Measurements from ENCODE around the gene KCNJ6. TPM values are rescaled to one million over a fixed set of nuclear protein-coding genes. Genes with fewer than 3 reads are reported as not detected.

The KCNJ6 gene
- total and polyA plus RNA-seq, 10 of the 15 experiments (the other 5 are each of a cell fraction or from before 2014, with no cell fraction given) = 0.03 to 0.07 (median 0.04) TPM; not detected in 7

- BruUV-seq (replicated peaks) = no TSS peak
- ChIA-PET RAD21 (ENCODE audit: unreplicated experiment) (no interaction called here), CTCF (no interaction called here), SMC1A (ENCODE audit: uncharacterized antibody, unreplicated experiment) (no interaction called here), POLR2A (no interaction called here)
- DNase-seq (ENCODE audit: low read depth, low spot score) = no peak
- Histone ChIP-seq H4K20me1 (ENCODE audit: control insufficient read depth, insufficient read depth) (no peaks in the 10 kb centered on the region), H3K36me3 (ENCODE audit: control insufficient read depth in 2 of 2, insufficient read depth in 2 of 2, low read length in 1 of 2) (no peaks in the 10 kb centered on the region), H3K79me2 (ENCODE audit: control insufficient read depth, insufficient read depth, low read length) (no peaks in the 10 kb centered on the region), H3K4me2 (ENCODE audit: control insufficient read depth, insufficient read depth) (no peak overlapping the region), H3K27ac (ENCODE audit: control insufficient read depth, insufficient read depth) (no peak overlapping the region), H3K9ac (ENCODE audit: control insufficient read depth, insufficient read depth, low read length) (no peak overlapping the region), H3K4me3 (no peak overlapping the region), H3K27me3 (replicated peaks in 1 of 2; ENCODE audit: control insufficient read depth in 2 of 2, insufficient read depth in 2 of 2, low read length in 1 of 2) (no peaks in the 10 kb centered on the region; a peak in 2 of 4 replicates), H3K9me3 (replicated peaks; ENCODE audit: control insufficient read depth, insufficient read depth, low read length) (no peaks in the 10 kb centered on the region; the same call in 2 of the 3 replicates), H3K4me1 (ENCODE audit: control insufficient read depth, insufficient read depth, low read length) (no peaks in the 10 kb centered on the region), H2AFZ (ENCODE audit: control insufficient read depth, low read depth, low read length) (no peak overlapping the region)
- ATAC-seq = no peak
- in situ Hi-C loops (cut with MboI) (no loop called here), intact Hi-C loops (cut with micrococcal nuclease; ENCODE audit: unreplicated experiment) (no loop called here)
- TF ChIP-seq MEF2A (IDR thresholded peaks at IDR 0.05; ENCODE audit: insufficient read depth, low read depth, low read length) (no peak), ASH2L (IDR thresholded peaks at IDR 0.05; ENCODE audit: borderline replicate concordance, low read depth) (no peak), MXI1 (IDR thresholded peaks at IDR 0.05; ENCODE audit: low read depth, low read length) (no peak), ZNF24 (IDR thresholded peaks at IDR 0.05) (no peak)
- FAIRE-seq = no peak
Observed at GRCh38 chr21:37605006-37605405, 311.3 kb downstream of the KCNJ6 start.

DNA sequence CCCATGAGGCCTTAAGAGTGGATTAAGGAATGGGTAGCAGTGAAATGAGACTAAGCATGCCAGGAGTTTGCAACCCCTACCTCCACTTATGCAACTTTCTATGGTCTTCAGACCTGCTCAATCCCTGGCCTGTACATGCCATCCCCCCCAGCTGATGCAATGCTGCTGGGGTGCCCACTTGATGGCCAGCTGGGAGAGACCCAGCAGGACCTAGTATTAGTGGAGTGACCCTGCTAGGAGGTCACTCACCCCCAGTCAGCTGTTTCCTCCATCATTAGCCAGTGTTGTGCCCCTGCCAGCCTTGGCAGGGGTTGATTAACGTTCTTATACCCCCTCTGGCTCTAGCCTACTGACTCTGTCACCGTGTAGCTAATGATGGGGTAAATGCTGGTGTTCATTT lies 313.1 kb downstream of the KCNJ6 start:
- Histone ChIP-seq H2AFZ (ENCODE audit: control insufficient read depth, low read depth, low read length) (no peak overlapping the region), H3K9me3 (replicated peaks; ENCODE audit: control insufficient read depth, insufficient read depth, low read length) (no peaks in the 10 kb centered on the region; the same call in 2 of the 3 replicates), H3K27ac (ENCODE audit: control insufficient read depth, insufficient read depth) (no peak overlapping the region), H3K4me1 (ENCODE audit: control insufficient read depth, insufficient read depth, low read length) (no peaks in the 10 kb centered on the region), H3K9ac (ENCODE audit: control insufficient read depth, insufficient read depth, low read length) (no peak overlapping the region), H3K79me2 (ENCODE audit: control insufficient read depth, insufficient read depth, low read length) (no peaks in the 10 kb centered on the region), H4K20me1 (ENCODE audit: control insufficient read depth, insufficient read depth) (no peaks in the 10 kb centered on the region), H3K4me2 (ENCODE audit: control insufficient read depth, insufficient read depth) (no peak overlapping the region), H3K27me3 (replicated peaks in 1 of 2; ENCODE audit: control insufficient read depth in 2 of 2, insufficient read depth in 2 of 2, low read length in 1 of 2) (no peaks in the 10 kb centered on the region; a peak in 2 of 4 replicates), H3K4me3 (no peak overlapping the region), H3K36me3 (ENCODE audit: control insufficient read depth in 2 of 2, insufficient read depth in 2 of 2, low read length in 1 of 2) (no peaks in the 10 kb centered on the region)
- no peak for DNase-seq (ENCODE audit: low read depth, low spot score)
- no TSS peak for BruUV-seq (replicated peaks)
- RAD21 ChIA-PET (ENCODE audit: unreplicated experiment) = no interaction called here
- intact Hi-C loops (cut with micrococcal nuclease; ENCODE audit: unreplicated experiment) (no loop called here), in situ Hi-C loops (cut with MboI) (no loop called here)
- 0% methylated on average over 2 of the region's 2 CpGs for WGBS (ENCODE audit: insufficient coverage, insufficient replicate concordance, low lambda C conversion rate, missing lambda C conversion rate)
- ATAC-seq = no peak
- POLR2A ChIA-PET = no interaction called here
- CTCF ChIA-PET = interaction anchor here (1.0 kb wide), 1 partner anchor 9 kb away, joined by 3 read pairs; no protein-coding TSS in a partner anchor
- SMC1A ChIA-PET (ENCODE audit: uncharacterized antibody, unreplicated experiment) = no interaction called here
- no peak for FAIRE-seq
- TF ChIP-seq ZBTB11 (CRISPR knock-in tag; IDR thresholded peaks at IDR 0.05) = no peak
- TF ChIP-seq BHLHE40 (IDR thresholded peaks at IDR 0.05; ENCODE audit: borderline replicate concordance in 1 of 2, low read depth in 2 of 2, low read length in 1 of 2) = no peak
- TF ChIP-seq, protein P1, sequence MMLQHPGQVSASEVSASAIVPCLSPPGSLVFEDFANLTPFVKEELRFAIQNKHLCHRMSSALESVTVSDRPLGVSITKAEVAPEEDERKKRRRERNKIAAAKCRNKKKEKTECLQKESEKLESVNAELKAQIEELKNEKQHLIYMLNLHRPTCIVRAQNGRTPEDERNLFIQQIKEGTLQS (IDR thresholded peaks at IDR 0.05; ENCODE audit: borderline replicate concordance, extremely low read depth, low read depth, low read length) = no peak
- no peak for TF ChIP-seq ZZZ3 (IDR thresholded peaks at IDR 0.05; ENCODE audit: control insufficient read depth, insufficient read length, low read depth)
- TF ChIP-seq GABPA (IDR thresholded peaks at IDR 0.05; ENCODE audit: low read depth) = no peak
- no peak for TF ChIP-seq STAT1 (conservative IDR thresholded peaks at IDR 0.05)
- TF ChIP-seq RFX5 (IDR thresholded peaks at IDR 0.05; ENCODE audit: low read depth, low read length) = no peak
- TF ChIP-seq SPI1 (IDR thresholded peaks at IDR 0.05; ENCODE audit: borderline replicate concordance, insufficient read depth, low read depth, low read length) = no peak
- no peak for TF ChIP-seq EED (IDR thresholded peaks at IDR 0.05; ENCODE audit: low read depth)
- TF ChIP-seq LARP7 (IDR thresholded peaks at IDR 0.05) = no peak
- no peak for TF ChIP-seq HDAC6 (IDR thresholded peaks at IDR 0.05; ENCODE audit: unreplicated experiment)

All from GM12878 (cell line).